NB4 (cell line): ENCODE results near the gene FFAR1.
"Not testable (repeated sequence)": the region's sequence is repeated elsewhere in the genome, so short reads cannot be mapped to it uniquely, and the experiment has no call there.

ENCODE experiments used
- DNase-seq: peaks from one replicate; pipeline ENCODE4 v3.0.0; 2010; ENCODE audit warnings: low read depth
- H3K4me3 ChIP-seq: one replicate; pipeline ENCODE4 v1.5.1; 2011; ENCODE audit warnings: mild to moderate bottlenecking, low read depth, low read length, moderate library complexity
- CTCF ChIP-seq: IDR thresholded peaks from one replicate; pipeline ENCODE4 v1.5.1; 2012; ENCODE audit warnings: low read depth, low read length
- MAX ChIP-seq: IDR thresholded peaks from 2 replicates; pipeline ENCODE4 v1.6.1; 2011; ENCODE audit warnings: low read depth, low read length
- MYC ChIP-seq: IDR thresholded peaks from 2 replicates; pipeline ENCODE4 v1.6.1; 2011; ENCODE audit warnings: low read depth, low read length
- POLR2A ChIP-seq: IDR thresholded peaks from 2 replicates; pipeline ENCODE4 v1.6.1; 2011; ENCODE audit warnings: mild to moderate bottlenecking; ENCODE audit not compliant: insufficient read length; ENCODE audit errors: extremely low read depth

Gene FFAR1

GRCh38 chr19:35357867-35358573 lies 10.3 kb downstream of the FFAR1 start, which contains the start of gene FFAR3:
Gene FFAR3, plus strand, starts transcription at chr19:35358460. Its CDS starts 431 bp downstream, at chr19:35358891.
- peak; percentile 54 for DNase-seq
- TF ChIP-seq MAX (no peak), MYC (no peak), POLR2A (no peak), CTCF (no peak)
- no peak within 1 kb of the TSS for H3K4me3 ChIP-seq

GRCh38 chr19:35358834-35359233 lies 11.1 kb downstream of the FFAR1 start:
- not testable (repeated sequence) for H3K4me3 ChIP-seq, DNase-seq

GRCh38 chr19:35359395-35359794 lies 11.7 kb downstream of the FFAR1 start:
- H3K4me3 ChIP-seq, DNase-seq: not testable (repeated sequence)

- H3K4me3 ChIP-seq, DNase-seq: not testable (repeated sequence)
These were observed 12.4 kb downstream of the FFAR1 start for GRCh38 chr19:35360081-35360480.

GRCh38 chr19:35360880-35361420 lies 13.2 kb downstream of the FFAR1 start:
- no peak overlapping the region for H3K4me3 ChIP-seq
- no peak for DNase-seq
- TF ChIP-seq CTCF (no peak), MAX (no peak), POLR2A (no peak), MYC (no peak)

GRCh38 chr19:35362261-35363000 lies 14.7 kb downstream of the FFAR1 start:
- no peak for DNase-seq
- no peak overlapping the region for H3K4me3 ChIP-seq
- TF ChIP-seq MAX (no peak), POLR2A (no peak), MYC (no peak), CTCF (no peak)

GRCh38 chr19:35363001-35363590 lies 15.4 kb downstream of the FFAR1 start:
- DNase-seq = no peak
- TF ChIP-seq MAX = no peak
- TF ChIP-seq CTCF = no peak
- no peak for TF ChIP-seq MYC
- TF ChIP-seq POLR2A = no peak
- no peak overlapping the region for H3K4me3 ChIP-seq
